ENCODE measurements around the gene SHC2. TPM values are rescaled to one million over a fixed set of nuclear protein-coding genes. Genes with fewer than 3 reads are reported as not detected.

The SHC2 gene
- total RNA-seq, 1 experiment from 2014 or later = 16.6 TPM

DNA sequence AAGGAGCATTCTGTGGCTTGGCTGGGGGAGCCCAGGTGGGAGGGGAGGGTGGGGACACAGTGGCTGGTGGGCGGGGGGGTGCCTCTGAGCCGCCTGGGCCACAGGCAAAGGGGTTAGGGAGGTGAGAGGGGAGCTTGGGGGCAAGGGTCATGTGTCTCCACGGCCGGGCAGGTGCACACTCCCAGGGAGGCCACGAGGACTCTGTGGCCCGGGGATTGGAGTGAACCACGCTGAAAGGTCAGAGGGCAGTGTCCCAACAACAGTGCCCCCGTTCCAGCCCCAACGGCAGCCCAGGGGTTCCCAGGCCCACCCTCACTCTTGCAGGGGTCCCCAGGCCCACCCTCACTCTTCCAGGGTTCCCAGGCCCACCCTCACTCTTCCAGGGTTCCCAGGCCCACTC is 61.5 kb downstream of the SHC2 start:
- Histone ChIP-seq H3K4ac (ENCODE audit: low read depth, low read length) (no peak overlapping the region), H4K5ac (ENCODE audit: insufficient read length, low read depth, low read length) (no peak overlapping the region), H3K79me2 (ENCODE audit: insufficient read depth, low read length) (no peaks in the 10 kb centered on the region), H4K91ac (ENCODE audit: insufficient read length, low read depth, low read length) (no peak overlapping the region), H3K4me1 (ENCODE audit: insufficient read depth, low read length) (no peaks in the 10 kb centered on the region), H2AFZ (ENCODE audit: low read length) (no peak overlapping the region), H2BK120ac (ENCODE audit: low read depth, low read length, poor library complexity, severe bottlenecking) (no peak overlapping the region), H2BK20ac (ENCODE audit: low read depth, low read length, poor library complexity, severe bottlenecking) (no peak overlapping the region), H3K18ac (ENCODE audit: insufficient read length, low read depth, low read length) (no peak overlapping the region), H3K23me2 (ENCODE audit: insufficient read length, low read depth, low read length, poor library complexity, severe bottlenecking) (no peaks in the 10 kb centered on the region), H4K20me1 (ENCODE audit: control insufficient read depth, insufficient read depth, insufficient read length) (peaks cover 2% of the 10 kb centered on the region), H3K4me2 (ENCODE audit: insufficient read depth, insufficient read length, low read length) (no peak overlapping the region), H3K56ac (ENCODE audit: insufficient read length, low read depth, low read length) (no peak overlapping the region), H3K14ac (ENCODE audit: insufficient read depth, low read length) (no peak overlapping the region), H3T11ph (ENCODE audit: low read length) (no peak overlapping the region), H2BK5ac (ENCODE audit: insufficient read length, low read length) (no peak overlapping the region), H2BK15ac (ENCODE audit: low read depth, low read length) (no peak overlapping the region), H3K23ac (ENCODE audit: insufficient read length, low read depth, low read length) (no peak overlapping the region), H3K27ac (ENCODE audit: insufficient read length, low read depth, low read length) (no peak overlapping the region), H3K79me1 (ENCODE audit: insufficient read depth, low read depth, low read length, poor library complexity, severe bottlenecking) (no peaks in the 10 kb centered on the region), H2AK5ac (ENCODE audit: insufficient read length, low read length) (no peak overlapping the region), H3K27me3 (ENCODE audit: insufficient read depth, low read length) (no peaks in the 10 kb centered on the region), H3K9me3 (ENCODE audit: control insufficient read depth, low read depth, low read length) (peaks cover 6% of the 10 kb centered on the region), H3K9ac (ENCODE audit: extremely low read depth, insufficient read length, low read length) (no peak overlapping the region), H4K8ac (replicated peaks; ENCODE audit: insufficient read length, low read depth, low read length) (no peak overlapping the region), H2BK12ac (ENCODE audit: insufficient read length, low read depth, low read length) (no peak overlapping the region)
- no peak for DNase-seq
- H3K36me3 Mint-ChIP-seq (ENCODE audit: insufficient read depth in 1 of 3, low read depth in 3 of 3) = peaks cover 3 to 5% (median 4%) of the 10 kb centered on the region in 3 experiments; a peak in 5 of 7 replicates
- no peak overlapping the region for H3K4me3 Mint-ChIP-seq
- TF ChIP-seq, protein P1, sequence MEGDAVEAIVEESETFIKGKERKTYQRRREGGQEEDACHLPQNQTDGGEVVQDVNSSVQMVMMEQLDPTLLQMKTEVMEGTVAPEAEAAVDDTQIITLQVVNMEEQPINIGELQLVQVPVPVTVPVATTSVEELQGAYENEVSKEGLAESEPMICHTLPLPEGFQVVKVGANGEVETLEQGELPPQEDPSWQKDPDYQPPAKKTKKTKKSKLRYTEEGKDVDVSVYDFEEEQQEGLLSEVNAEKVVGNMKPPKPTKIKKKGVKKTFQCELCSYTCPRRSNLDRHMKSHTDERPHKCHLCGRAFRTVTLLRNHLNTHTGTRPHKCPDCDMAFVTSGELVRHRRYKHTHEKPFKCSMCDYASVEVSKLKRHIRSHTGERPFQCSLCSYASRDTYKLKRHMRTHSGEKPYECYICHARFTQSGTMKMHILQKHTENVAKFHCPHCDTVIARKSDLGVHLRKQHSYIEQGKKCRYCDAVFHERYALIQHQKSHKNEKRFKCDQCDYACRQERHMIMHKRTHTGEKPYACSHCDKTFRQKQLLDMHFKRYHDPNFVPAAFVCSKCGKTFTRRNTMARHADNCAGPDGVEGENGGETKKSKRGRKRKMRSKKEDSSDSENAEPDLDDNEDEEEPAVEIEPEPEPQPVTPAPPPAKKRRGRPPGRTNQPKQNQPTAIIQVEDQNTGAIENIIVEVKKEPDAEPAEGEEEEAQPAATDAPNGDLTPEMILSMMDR (conservative IDR thresholded peaks at IDR 0.05) = no peak
- peaks cover 28% of the 10 kb centered on the region for H3K27me3 Mint-ChIP-seq (ENCODE audit: low read depth)
- peaks cover 0 to 9% of the 10 kb centered on the region in 2 experiments; a peak in 2 of 4 replicates for H3K4me1 Mint-ChIP-seq
- no peak overlapping the region for H3K27ac Mint-ChIP-seq
- peaks cover 9 to 22% of the 10 kb centered on the region in 2 experiments for H3K9me3 Mint-ChIP-seq
- WGBS (ENCODE audit: extremely low coverage, insufficient read length, low lambda C conversion rate) = no CpG with 5 or more reads among the region's 9 CpGs
